GM18526 (cell line): ENCODE results near the gene YTHDC1.

Experiments
- POLR2A ChIP-seq: IDR thresholded peaks from 3 replicates; pipeline ENCODE4 v1.6.1; 2011; ENCODE audit not compliant: insufficient read length; ENCODE audit errors: extremely low read depth

The YTHDC1 gene

DNA sequence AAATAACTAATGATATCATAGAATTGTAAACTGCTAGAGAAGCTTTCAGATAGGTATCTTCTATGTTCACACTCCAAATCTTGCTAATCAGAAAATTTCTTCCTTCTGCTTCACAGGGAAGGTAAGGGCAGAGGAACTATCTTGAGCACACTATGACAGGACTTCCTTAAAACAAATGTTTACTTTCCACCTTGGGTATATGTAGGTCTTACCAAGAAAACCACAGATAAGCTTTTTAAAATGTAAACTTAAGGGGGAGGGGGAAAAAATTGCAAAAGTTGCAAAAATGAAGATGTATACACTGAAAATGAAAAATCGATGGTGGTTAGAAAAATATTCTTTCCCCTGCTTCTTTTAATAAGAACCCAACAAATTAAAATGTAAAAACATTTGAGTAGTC lies 30.9 kb downstream of the YTHDC1 start:
- no peak for TF ChIP-seq POLR2A

DNA sequence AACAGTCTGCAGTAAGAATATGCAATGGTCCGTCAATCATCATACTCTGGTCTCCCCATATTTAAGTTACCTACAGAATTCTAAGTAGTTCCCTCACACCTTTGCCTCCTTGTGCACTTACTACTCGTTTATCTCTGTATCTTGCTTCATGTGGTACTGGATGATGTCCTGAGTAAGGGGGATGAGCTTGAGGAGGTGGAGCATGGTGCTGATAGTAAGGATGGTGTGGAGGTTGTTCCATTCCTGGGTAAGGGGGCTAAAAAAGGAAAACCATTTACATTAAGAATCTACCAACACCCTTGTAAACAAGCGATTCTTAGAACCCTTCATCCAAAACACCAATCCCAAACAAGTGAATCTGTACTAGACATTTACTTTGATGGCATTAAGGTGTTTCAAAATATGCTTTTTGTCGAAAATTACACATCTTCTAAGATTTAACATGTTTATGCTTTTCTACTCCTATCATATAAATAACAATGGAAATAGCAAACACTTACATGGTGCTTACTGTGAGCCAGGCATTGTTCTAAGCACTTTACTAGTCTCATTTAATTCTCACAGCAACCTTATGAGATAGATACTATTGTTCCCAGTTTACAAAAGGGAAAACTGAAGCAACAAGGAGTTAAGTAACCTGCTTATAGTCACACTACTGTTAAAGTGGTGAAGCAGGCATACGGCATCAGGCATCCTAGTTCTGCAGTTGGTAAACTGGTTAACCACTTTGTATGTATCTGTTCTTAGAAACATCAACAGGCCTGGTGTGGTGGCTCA lies 33.5 kb downstream of the YTHDC1 start:
- no peak for TF ChIP-seq POLR2A

DNA sequence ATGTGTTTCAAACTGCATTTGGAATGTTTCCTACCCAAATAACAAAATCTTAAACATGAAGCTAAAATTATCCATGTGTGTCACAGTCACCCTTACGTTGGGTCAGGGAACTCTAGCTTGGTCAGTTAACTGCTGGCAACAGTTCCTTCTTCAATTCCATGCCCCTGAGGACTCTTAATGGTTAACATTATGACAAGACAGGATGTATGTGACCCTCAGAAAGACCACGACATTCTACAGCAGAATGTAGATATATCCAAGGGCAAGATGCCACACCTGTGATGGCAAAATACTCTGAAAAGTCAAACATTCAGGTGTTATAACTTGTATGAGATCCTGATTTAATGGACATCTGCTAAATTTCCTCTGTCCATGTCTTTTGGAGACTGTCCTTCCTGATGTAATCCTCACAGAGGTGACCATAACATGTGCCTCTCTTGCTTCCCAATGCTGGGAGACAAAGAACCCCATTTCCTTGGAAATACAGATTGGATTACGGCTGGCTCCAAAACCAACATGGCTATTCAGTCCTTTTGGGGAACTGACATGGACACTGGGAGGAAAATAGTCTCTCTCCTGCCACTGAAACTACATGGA lies 39.1 kb downstream of the YTHDC1 start:
- no peak for TF ChIP-seq POLR2A

DNA sequence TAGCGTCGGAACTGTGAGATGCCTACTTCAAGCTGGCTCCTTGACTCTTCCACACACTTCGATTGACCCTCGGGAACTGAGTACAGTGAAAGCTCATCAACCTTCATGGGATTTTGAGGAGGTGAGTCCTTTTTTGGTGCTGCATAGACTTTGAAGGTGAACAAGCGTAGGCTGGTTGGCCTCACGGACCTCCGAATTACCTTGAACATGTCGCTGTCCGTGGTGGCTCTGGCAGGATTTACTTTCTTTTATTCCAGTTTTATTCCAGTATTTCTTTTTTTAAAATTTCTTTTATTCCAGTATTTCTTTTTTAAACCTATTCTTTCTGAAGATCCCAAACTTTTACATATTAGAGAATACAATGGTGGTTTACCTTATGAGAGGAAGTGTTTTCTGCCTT lies 45.2 kb downstream of the YTHDC1 start:
- TF ChIP-seq POLR2A: no peak

DNA sequence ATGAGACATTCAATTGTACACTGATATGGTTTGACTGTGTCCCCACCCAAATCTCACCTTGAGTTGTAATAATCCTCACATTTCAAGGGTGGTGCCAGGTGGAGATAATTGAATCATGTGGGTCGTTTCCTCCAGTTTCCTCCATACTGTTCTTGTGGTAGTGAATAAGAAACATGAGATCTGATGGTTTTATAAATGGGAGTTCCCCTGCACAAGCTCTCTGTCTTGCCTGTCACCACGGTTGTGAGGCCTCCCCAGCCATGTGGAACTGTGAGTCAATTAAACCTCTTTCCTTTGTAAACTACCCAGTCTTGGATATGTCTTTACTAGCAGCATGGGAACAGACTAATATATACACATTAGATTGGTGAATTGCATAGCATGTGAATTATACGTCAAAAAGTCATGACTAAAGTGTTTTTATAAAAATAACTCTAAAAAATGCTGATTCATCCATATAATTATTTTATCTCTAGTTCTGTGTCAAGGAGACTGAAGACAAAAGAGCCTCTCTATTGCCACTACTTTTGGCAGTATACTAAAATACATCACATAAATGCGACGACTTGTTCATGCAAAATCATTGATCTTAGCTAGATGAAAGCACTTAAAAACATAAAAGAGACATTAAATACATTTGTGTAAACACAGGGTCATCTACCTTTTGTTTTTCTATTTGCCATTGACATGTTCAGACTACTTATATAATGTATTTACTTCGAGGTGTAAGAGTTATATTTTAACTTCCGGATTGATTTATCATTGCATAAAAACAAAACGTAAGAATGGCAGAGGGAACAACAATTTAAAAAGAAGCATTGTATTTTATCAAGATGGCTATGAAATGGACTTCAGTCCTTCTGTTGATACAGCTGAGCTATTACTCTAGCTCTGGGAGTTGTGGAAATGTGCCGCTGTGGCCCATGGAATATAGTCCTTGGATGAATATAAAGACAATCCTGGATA lies 50.1 kb downstream of the YTHDC1 start:
- no peak for TF ChIP-seq POLR2A

DNA sequence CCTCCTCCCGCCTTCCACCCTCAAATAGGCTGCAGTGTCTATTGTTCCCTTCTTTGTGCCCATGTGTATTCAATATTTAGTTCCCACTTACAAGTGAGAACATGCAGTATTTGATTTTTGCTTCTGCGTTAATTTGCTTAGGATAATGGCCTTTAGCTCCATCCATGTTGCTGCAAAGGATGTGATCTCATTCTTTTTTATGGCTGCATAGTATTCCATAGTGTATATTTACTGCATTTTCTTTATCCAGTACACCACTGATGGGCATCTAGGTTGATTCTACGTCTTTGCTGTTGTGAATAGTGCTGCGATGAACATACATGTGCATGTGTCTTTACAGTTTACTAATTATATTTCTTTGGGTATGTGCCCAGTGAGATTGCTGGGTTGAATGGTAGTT lies 52.8 kb downstream of the YTHDC1 start:
- TF ChIP-seq POLR2A: no peak

DNA sequence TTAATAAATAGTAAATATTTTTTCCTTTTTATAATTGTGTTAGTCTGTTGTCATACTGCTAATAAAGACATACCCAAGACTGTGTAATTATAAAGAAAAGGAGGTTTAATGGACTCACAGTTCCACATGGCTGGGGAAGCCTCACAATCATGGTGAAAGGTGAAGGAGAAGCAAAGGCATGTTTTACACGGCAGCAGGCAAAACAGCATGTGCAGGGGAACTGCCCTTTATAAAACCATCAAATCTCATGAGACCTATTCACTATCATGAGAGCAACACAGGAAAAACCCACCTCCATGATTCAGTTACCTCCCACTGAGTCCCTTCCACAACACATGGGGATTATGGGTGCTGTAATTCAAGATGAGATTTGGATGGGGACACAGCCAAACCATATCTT lies 58.6 kb downstream of the YTHDC1 start:
- no peak for TF ChIP-seq POLR2A

DNA sequence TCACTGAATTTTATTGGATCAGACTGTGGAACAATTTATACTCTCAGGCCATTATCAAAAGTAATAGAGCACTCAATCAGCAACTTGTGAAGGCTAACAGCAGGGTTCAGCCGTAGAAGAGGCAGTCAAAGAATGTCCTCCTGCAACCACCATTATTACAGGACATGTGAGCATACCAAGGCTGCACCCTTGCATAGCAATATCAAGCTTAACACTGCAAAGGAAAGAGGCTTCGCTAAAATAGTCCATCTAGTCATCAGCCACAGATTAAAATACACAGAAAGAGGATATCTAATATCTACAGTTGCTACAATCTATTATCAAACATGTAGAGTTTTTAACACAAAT lies 61.5 kb downstream of the YTHDC1 start:
- TF ChIP-seq POLR2A: no peak

DNA sequence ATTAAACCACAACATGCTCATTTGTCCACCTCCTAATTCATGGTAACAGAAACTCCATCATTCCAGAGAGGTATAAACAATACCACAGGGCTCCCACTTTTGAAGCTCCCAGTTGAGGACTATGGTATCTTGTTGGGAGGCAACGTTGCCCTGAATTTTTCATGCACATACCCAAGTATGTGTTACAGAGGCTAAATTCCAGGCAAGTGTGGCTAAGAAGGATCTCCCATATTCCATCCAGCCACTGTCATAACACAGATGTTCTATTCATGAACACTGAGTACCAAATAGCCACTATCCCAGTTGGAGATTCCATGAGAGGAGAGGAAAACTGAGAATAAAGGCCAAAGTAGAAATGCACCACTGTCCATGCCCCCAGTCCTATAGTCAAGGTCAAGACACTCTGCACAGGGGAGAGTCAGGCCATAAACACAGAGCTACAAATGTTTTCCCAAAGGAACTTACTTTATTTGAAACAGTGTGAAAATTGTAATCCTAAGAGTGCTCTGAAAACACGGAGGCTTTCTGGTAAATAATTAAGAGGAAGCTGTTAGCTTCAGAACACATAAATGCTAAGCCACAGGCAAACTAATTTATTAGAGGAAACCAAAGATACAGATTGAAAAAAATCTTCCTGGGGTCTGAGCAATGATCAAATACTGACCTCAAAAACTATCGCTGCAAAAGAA lies 62.0 kb downstream of the YTHDC1 start:
- no peak for TF ChIP-seq POLR2A

DNA sequence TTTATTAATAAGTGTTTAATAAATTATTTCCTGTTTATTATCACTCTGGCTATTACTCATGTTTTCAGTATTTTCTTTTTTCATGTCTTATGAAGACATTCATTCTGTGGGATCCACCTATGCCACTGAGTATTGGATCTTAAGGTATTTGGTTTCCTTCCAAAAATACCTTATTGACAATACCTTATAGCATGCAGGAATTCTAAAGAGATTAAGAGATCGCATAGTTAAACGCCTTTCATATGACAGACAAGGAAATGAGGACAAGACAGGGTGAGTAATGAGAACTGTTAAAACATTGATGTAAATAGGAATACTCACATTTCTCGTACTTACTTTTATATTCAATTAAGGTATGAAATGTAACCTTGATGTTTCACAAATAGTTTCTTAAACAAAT lies 66.2 kb downstream of the YTHDC1 start:
- no peak for TF ChIP-seq POLR2A

DNA sequence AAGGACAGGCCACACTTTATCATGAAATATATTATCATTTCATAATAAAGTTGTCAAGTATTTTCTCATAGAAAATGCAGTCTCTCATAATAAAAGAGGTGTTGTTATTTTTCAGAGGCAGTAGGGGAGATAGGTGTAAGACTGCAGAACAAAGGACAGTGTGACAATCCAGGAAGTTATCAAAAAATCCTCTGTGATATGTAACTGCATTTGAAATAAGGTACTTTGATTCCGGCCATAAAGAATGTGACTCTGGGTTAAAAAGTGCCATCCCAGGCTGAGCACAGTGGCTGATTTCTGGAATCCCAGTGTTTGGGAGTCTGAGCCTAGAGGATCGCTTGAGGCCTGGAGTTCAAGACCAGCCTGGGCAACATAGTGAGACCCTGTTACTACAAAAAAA lies 66.8 kb downstream of the YTHDC1 start:
- TF ChIP-seq POLR2A: no peak

DNA sequence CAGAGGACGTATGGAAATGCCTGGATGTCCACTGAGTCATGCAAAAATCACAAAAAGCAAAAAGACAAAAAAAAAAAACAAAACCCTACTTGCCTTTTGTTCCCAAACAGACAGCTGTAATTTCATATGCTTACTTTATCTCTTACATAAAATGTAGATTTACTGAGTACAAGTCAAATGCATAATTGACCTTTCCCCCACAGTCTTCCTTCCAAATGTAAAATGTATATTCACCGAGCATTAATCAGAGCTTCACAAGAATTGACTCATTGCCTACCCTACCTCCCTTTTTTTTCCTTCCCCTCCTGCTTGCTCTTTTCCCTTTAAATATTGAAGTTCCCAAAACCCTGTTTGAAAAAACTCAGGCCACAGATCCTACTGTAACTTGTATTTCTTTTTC lies 71.9 kb downstream of the YTHDC1 start:
- TF ChIP-seq POLR2A: no peak

DNA sequence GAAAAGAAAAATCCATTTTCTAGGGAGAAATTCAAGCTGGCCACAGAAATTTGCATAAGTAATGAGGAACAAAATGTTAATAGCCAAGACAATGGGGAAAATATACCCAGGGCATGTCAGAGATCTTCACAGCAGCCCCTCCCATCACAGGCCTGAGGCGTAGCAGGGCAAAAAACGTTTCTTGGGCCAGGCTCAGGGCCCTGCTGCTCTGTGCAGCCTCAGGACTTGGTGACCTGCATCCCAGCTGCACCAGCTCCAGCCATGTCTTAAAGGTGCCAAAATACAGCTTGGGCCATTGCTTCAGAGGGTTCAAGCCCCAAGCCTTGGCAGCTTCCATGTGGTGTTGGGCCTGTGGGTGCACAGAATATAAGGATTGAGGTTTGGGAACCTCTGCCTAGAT lies 72.3 kb downstream of the YTHDC1 start:
- TF ChIP-seq POLR2A: no peak

DNA sequence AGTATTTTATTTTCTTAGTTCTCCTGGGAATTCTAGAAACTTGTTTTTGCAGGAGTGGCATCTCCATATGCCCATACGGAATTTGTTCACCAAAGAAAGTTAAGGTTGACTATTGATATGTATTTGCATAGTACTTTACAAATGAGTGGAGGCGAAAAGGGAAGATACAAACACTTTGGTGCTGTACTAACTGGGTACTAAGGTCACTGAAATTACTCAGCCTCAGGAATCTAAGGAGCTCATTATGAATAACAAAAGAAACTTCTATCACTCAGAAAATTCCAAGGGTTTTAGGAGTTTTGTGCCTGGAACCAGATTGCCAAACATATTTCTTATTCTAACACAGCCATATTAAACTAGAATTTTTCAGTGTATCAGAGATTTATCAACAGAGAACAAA lies 77.0 kb downstream of the YTHDC1 start:
- no peak for TF ChIP-seq POLR2A

DNA sequence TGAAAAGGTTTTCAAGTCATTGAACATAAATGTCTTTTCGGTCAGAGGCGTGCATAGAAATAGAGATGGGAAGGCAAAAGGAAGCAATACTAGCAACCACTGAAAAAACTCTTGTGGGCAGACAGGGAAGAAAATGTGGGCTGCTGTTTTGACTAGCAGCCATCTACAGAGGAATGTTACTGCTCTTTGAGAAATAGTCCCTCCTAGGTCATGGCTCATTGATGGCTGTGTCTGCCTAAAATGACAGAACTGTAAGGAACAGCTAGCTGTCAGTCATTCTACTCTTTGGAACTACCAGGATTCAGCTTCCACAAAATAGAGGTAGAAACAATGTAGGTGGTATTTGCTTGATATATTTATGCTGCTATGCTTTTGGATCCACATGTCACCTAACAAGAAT lies 77.5 kb downstream of the YTHDC1 start:
- no peak for TF ChIP-seq POLR2A
